K562 (cell line): Measurements from ENCODE around the gene MAP3K14. TPM values are rescaled to one million over a fixed set of nuclear protein-coding genes. Genes with fewer than 3 reads are reported as not detected.

Experiments used
- ARID2 ChIP-seq: fragments of 450-650 bp; IDR thresholded peaks from 2 replicates; pipeline ENCODE4 v1.6.1; 2017; ENCODE audit warnings: antibody characterized with exemption, mild to moderate bottlenecking
- ATF7 ChIP-seq: fragments of 450-650 bp; IDR thresholded peaks from 2 replicates; pipeline ENCODE4 v1.7.1; 2014; ENCODE audit warnings: mild to moderate bottlenecking, moderate library complexity
- HNRNPUL1 ChIP-seq: fragments of 200-400 bp; formaldehyde crosslinking; IDR thresholded peaks from 2 replicates; pipeline ENCODE4 v1.6.1; 2017; ENCODE audit warnings: low read length
- MAFG ChIP-seq: fragments of 450-650 bp; conservative IDR thresholded peaks from 2 replicates; pipeline ENCODE4 v1.6.1; 2016; ENCODE audit warnings: missing genetic modification characterization, missing compliant biosample characterization
- NCOA6 ChIP-seq: fragments of 450-650 bp; IDR thresholded peaks from 2 replicates; pipeline ENCODE4 v1.6.1; 2017; ENCODE audit warnings: mild to moderate bottlenecking
- NR4A1 ChIP-seq, 2 experiments: fragments of 250-450 bp in 1 of 2; fragments of 450-650 bp in 1 of 2; sonication (Bioruptor Pico) in 1 of 2; IDR thresholded peaks; 2 replicates each; pipeline versions ENCODE4 v1.4.0 to v1.6.1; 2016 to 2020; ENCODE audit warnings: mild to moderate bottlenecking in 2 of 2, missing compliant biosample characterization in 1 of 2, missing genetic modification characterization in 1 of 2, moderate library complexity in 1 of 2
- PHB ChIP-seq: fragments of 250-450 bp; sonication (Bioruptor Pico); IDR thresholded peaks from 2 replicates; pipeline ENCODE4 v1.5.0; 2021
- SIN3B ChIP-seq: fragments of 450-650 bp; IDR thresholded peaks from 2 replicates; pipeline ENCODE4 v1.6.1; 2017; ENCODE audit warnings: low read depth, mild to moderate bottlenecking, moderate library complexity
- TAF1 ChIP-seq: IDR thresholded peaks from 2 replicates; pipeline ENCODE4 v1.6.1; 2011; ENCODE audit warnings: mild to moderate bottlenecking, low read length, moderate library complexity; ENCODE audit not compliant: insufficient read depth, control insufficient read depth, severe bottlenecking; ENCODE audit errors: extremely low read depth
- TAL1 ChIP-seq: fragments of 450-650 bp; IDR thresholded peaks from 2 replicates; pipeline ENCODE4 v1.6.1; 2016; ENCODE audit warnings: mild to moderate bottlenecking
- TBL1XR1 ChIP-seq, 2 experiments: IDR thresholded peaks; 2 replicates each; pipeline ENCODE4 v1.6.1; 2012; ENCODE audit warnings: improper control_type of control experiment in 2 of 2, low read length in 2 of 2, mild to moderate bottlenecking in 1 of 2
- TCFL5 ChIP-seq: fragments of 250-450 bp; sonication (Bioruptor Pico); conservative IDR thresholded peaks from 2 replicates; pipeline ENCODE4 v1.6.1; 2021; ENCODE audit warnings: mild to moderate bottlenecking, moderate library complexity, matching md5 sums
- TOE1 ChIP-seq, 2 experiments: fragments of 450-650 bp in 1 of 2; sonication (generic) in 1 of 2; formaldehyde crosslinking in 1 of 2; IDR thresholded peaks; 2 replicates each; pipeline versions ENCODE4 v1.7.1 to v1.8.0; 2016 to 2022; ENCODE audit warnings: borderline replicate concordance in 2 of 2, mild to moderate bottlenecking in 2 of 2, antibody characterized with exemption in 1 of 2, inconsistent platforms in 1 of 2, low read depth in 1 of 2, missing genetic modification reagents in 1 of 2, moderate library complexity in 1 of 2
- ZNF695 ChIP-seq: fragments of 450-650 bp; formaldehyde crosslinking; IDR thresholded peaks from 2 replicates; pipeline ENCODE4 v1.4.0; 2020; ENCODE audit warnings: mild to moderate bottlenecking, moderate library complexity
- polyA plus RNA-seq, 8 experiments: library from polyadenylated mRNA; depleted of rRNA in 4 of 8; stranded (reverse) in 5 of 8; unstranded in 3 of 8; fragments of >200 nt; fragmentation: Nextera tagmentation in 2 of 8; fragmentation: Illumina TruSeq in 1 of 8; extraction: Ambion mirVana in 2 of 8; extraction: Trizol in 1 of 8; gene quantifications; 2 replicates each; pipeline versions ENCODE4 v1.2.1 to v1.2.3, GENCODE V29; 2011 to 2014; ENCODE audit warnings: inconsistent platforms in 1 of 8, missing spikeins in 1 of 8
- total RNA-seq, 7 experiments: library from RNA; depleted of rRNA in 6 of 7; stranded (reverse); fragments of >200 nt in 6 of 7; fragmentation: Illumina TruSeq in 2 of 7; extraction: Trizol in 2 of 7; gene quantifications; 2 replicates each; pipeline versions ENCODE4 v1.2.1 to v1.2.3, GENCODE V29; 2011 to 2021; ENCODE audit warnings: low replicate concordance in 1 of 7
- TF ChIP-seq, protein P1 (sequence below): fragments of 450-650 bp; IDR thresholded peaks from 2 replicates; pipeline ENCODE4 v1.6.1; 2017; ENCODE audit warnings: antibody characterized with exemption, mild to moderate bottlenecking
- TF ChIP-seq, protein P2 (sequence below): fragments of 150-350 bp; IDR thresholded peaks from 2 replicates; pipeline ENCODE4 v1.6.1; 2014; ENCODE audit warnings: low read depth, mild to moderate bottlenecking, low read length, borderline replicate concordance
- TF ChIP-seq, protein P3 (sequence below): fragments of 250-450 bp; sonication (Bioruptor Pico); IDR thresholded peaks from 2 replicates; pipeline ENCODE4 v1.8.0; 2021; ENCODE audit warnings: borderline replicate concordance, mild to moderate bottlenecking, moderate library complexity; ENCODE audit not compliant: poor library complexity, severe bottlenecking
- TF ChIP-seq, protein P4 (sequence below): fragments of 450-650 bp; formaldehyde crosslinking; IDR thresholded peaks from 2 replicates; pipeline ENCODE4 v1.4.0; 2020; ENCODE audit warnings: mild to moderate bottlenecking, moderate library complexity

Gene MAP3K14
- total and polyA plus RNA-seq, 9 of the 15 experiments (the other 6 are each of a cell fraction or from before 2014, with no cell fraction given), result 0.45 to 8.7 (median 3.2) TPM

DNA sequence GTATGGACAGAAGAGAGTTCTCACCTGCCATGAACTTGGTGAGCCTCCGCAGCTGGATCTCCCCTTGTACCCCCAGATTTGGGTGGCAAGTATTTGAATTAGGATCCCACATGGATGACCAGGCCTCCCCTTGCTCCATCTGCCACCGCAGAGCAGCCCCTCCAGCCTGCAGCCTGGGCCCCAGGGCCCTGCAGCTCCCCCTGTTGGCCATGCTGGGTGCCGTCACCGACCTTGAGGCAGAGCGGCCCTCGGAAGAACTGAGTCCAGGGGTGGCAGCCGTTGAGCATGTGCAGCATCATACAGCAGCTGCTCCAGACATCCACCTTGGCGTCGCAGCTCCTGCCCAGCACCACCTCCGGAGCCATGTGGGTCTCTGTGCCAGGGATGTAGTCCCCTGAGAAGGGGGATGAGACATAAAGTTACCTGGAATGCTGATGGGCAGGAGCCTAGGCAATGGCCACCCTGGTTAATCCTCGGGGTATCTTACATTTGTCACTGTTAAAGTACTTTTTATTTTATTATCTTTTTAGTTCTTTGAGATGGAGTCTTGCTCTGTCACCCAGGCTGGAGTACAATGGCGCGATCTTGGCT lies 45.9 kb downstream of the MAP3K14 start (continued):
- no peak for TF ChIP-seq ZNF695 (CRISPR knock-in tag)
- no peak for TF ChIP-seq NCOA6
- TF ChIP-seq NR4A1 (CRISPR knock-in tag; IDR thresholded peaks at IDR 0.05), result no peak
- no peak for TF ChIP-seq NR4A1 (tag; IDR thresholded peaks at IDR 0.05)
- TF ChIP-seq TBL1XR1 (IDR thresholded peaks at IDR 0.05; ENCODE audit: low read length in 2 of 2), result no peak
- TF ChIP-seq, protein P1, sequence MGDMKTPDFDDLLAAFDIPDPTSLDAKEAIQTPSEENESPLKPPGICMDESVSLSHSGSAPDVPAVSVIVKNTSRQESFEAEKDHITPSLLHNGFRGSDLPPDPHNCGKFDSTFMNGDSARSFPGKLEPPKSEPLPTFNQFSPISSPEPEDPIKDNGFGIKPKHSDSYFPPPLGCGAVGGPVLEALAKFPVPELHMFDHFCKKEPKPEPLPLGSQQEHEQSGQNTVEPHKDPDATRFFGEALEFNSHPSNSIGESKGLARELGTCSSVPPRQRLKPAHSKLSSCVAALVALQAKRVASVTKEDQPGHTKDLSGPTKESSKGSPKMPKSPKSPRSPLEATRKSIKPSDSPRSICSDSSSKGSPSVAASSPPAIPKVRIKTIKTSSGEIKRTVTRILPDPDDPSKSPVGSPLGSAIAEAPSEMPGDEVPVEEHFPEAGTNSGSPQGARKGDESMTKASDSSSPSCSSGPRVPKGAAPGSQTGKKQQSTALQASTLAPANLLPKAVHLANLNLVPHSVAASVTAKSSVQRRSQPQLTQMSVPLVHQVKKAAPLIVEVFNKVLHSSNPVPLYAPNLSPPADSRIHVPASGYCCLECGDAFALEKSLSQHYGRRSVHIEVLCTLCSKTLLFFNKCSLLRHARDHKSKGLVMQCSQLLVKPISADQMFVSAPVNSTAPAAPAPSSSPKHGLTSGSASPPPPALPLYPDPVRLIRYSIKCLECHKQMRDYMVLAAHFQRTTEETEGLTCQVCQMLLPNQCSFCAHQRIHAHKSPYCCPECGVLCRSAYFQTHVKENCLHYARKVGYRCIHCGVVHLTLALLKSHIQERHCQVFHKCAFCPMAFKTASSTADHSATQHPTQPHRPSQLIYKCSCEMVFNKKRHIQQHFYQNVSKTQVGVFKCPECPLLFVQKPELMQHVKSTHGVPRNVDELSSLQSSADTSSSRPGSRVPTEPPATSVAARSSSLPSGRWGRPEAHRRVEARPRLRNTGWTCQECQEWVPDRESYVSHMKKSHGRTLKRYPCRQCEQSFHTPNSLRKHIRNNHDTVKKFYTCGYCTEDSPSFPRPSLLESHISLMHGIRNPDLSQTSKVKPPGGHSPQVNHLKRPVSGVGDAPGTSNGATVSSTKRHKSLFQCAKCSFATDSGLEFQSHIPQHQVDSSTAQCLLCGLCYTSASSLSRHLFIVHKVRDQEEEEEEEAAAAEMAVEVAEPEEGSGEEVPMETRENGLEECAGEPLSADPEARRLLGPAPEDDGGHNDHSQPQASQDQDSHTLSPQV, result no peak
- TF ChIP-seq TOE1 (IDR thresholded peaks at IDR 0.05; ENCODE audit: borderline replicate concordance), result no peak
- no peak for TF ChIP-seq TOE1 (CRISPR knock-in tag; IDR thresholded peaks at IDR 0.05; ENCODE audit: borderline replicate concordance, low read depth)
- TF ChIP-seq, protein P2, sequence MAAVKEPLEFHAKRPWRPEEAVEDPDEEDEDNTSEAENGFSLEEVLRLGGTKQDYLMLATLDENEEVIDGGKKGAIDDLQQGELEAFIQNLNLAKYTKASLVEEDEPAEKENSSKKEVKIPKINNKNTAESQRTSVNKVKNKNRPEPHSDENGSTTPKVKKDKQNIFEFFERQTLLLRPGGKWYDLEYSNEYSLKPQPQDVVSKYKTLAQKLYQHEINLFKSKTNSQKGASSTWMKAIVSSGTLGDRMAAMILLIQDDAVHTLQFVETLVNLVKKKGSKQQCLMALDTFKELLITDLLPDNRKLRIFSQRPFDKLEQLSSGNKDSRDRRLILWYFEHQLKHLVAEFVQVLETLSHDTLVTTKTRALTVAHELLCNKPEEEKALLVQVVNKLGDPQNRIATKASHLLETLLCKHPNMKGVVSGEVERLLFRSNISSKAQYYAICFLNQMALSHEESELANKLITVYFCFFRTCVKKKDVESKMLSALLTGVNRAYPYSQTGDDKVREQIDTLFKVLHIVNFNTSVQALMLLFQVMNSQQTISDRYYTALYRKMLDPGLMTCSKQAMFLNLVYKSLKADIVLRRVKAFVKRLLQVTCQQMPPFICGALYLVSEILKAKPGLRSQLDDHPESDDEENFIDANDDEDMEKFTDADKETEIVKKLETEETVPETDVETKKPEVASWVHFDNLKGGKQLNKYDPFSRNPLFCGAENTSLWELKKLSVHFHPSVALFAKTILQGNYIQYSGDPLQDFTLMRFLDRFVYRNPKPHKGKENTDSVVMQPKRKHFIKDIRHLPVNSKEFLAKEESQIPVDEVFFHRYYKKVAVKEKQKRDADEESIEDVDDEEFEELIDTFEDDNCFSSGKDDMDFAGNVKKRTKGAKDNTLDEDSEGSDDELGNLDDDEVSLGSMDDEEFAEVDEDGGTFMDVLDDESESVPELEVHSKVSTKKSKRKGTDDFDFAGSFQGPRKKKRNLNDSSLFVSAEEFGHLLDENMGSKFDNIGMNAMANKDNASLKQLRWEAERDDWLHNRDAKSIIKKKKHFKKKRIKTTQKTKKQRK, result no peak
- TF ChIP-seq HNRNPUL1, result no peak
- TF ChIP-seq TCFL5 (CRISPR knock-in tag), result no peak
- no peak for TF ChIP-seq ATF7
- TF ChIP-seq, protein P3, sequence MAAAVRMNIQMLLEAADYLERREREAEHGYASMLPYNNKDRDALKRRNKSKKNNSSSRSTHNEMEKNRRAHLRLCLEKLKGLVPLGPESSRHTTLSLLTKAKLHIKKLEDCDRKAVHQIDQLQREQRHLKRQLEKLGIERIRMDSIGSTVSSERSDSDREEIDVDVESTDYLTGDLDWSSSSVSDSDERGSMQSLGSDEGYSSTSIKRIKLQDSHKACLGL (CRISPR knock-in tag), result no peak
- TF ChIP-seq, protein P4, sequence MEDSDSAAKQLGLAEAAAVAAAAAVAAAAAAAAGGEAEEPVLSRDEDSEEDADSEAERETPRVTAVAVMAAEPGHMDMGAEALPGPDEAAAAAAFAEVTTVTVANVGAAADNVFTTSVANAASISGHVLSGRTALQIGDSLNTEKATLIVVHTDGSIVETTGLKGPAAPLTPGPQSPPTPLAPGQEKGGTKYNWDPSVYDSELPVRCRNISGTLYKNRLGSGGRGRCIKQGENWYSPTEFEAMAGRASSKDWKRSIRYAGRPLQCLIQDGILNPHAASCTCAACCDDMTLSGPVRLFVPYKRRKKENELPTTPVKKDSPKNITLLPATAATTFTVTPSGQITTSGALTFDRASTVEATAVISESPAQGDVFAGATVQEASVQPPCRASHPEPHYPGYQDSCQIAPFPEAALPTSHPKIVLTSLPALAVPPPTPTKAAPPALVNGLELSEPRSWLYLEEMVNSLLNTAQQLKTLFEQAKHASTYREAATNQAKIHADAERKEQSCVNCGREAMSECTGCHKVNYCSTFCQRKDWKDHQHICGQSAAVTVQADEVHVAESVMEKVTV (CRISPR knock-in tag), result 0 out of 2 replicates have a peak, but pooled peaks have one; percentile 24
- no peak for TF ChIP-seq PHB (CRISPR knock-in tag)
- no peak for TF ChIP-seq MAFG (tag)
- no peak for TF ChIP-seq SIN3B
- TF ChIP-seq TAL1, result no peak
- no peak for TF ChIP-seq TAF1
- TF ChIP-seq ARID2, result peak; percentile 53; the same call in 1 of the 2 replicates
